Mucosa of descending colon (tissue), 3 donors: Measurements from ENCODE around the gene GRIN2A. TPM values are rescaled to one million over a fixed set of nuclear protein-coding genes. Genes with fewer than 3 reads are reported as not detected.

ENCODE experiments used
- ATAC-seq: fragments of 200-7000 bp; cut with Tn5 transposase; one replicate; pipeline ENCODE4 v1.9.1; 2020; ENCODE audit warnings: mild to moderate bottlenecking, moderate library complexity
- DNase-seq, 3 donors: peaks; one replicate each; pipeline ENCODE4 v3.0.0-alpha.2; 2020
- H3K36me3 ChIP-seq: fragments of 200-600 bp; one replicate; pipeline ENCODE4 v1.8.0; 2021; ENCODE audit warnings: low read depth, mild to moderate bottlenecking
- H3K4me1 ChIP-seq: fragments of 200-600 bp; one replicate; pipeline ENCODE4 v1.8.0; 2021; ENCODE audit warnings: low read depth, mild to moderate bottlenecking
- H3K4me3 ChIP-seq: fragments of 200-600 bp; one replicate; pipeline ENCODE4 v1.8.0; 2021; ENCODE audit warnings: mild to moderate bottlenecking
- H3K9me3 ChIP-seq: fragments of 200-600 bp; one replicate; pipeline ENCODE4 v1.8.0; 2021; ENCODE audit warnings: mild to moderate bottlenecking
- CTCF ChIP-seq: fragments of 200-600 bp; IDR thresholded peaks from one replicate; pipeline ENCODE4 v1.8.0; 2022; ENCODE audit warnings: antibody characterized with exemption, mild to moderate bottlenecking
- intact Hi-C, 2 donors: fragments of 100-400 bp; cut with DNase I in 1 of 2; cut with micrococcal nuclease in 1 of 2; formaldehyde crosslinking; loops; one replicate each; pipeline versions ENCODE4 v1.11.0 to v1.11.1; 2022; cut with DNase I, micrococcal nuclease
- total RNA-seq, 3 donors: library from RNA; stranded (reverse); fragmentation: NEBNext Ultra II Directional in 2 of 3; extraction: Animal tissue kit (Norgen Biotek cat#: 25700) in 2 of 3; gene quantifications; one replicate each; pipeline versions ENCODE4 v1.2.1 to v1.2.4, GENCODE V29; 2021 to 2023
- donor health status: DM: no; HTN: no; CAD: no; lungs with moderate emphysema.
- donor health status: DM: no; HTN: no; CAD: no.
- donor health status: DM: no; HTN: yes; CAD: no.

GRIN2A gene
- total RNA-seq, 3 donors from 2014 or later, result 0.39 to 0.57 (median 0.49) TPM

- no peak overlapping the region for H3K4me3 ChIP-seq
- no peaks in the 10 kb centered on the region for H3K4me1 ChIP-seq
- intact Hi-C loops, result no loop called here
- no peaks in the 10 kb centered on the region for H3K36me3 ChIP-seq
- DNase-seq (no peak), ATAC-seq (no peak)
- no peak for TF ChIP-seq CTCF
- no peaks in the 10 kb centered on the region for H3K9me3 ChIP-seq
These were observed 252.4 kb downstream of the GRIN2A start for GRCh38 chr16:9929836-9930235.

- Histone ChIP-seq H3K4me1 (no peaks in the 10 kb centered on the region), H3K9me3 (no peaks in the 10 kb centered on the region), H3K36me3 (no peaks in the 10 kb centered on the region), H3K4me3 (no peak overlapping the region)
- no peak for TF ChIP-seq CTCF
- no peak for ATAC-seq
- intact Hi-C loops, result no loop called here
- no peak for DNase-seq
These were observed 252.9 kb downstream of the GRIN2A start for GRCh38 chr16:9929313-9929712.

- ATAC-seq, result no peak
- no peak for DNase-seq
- no peak for TF ChIP-seq CTCF
- Histone ChIP-seq H3K4me3 (no peak overlapping the region), H3K9me3 (no peaks in the 10 kb centered on the region), H3K36me3 (no peaks in the 10 kb centered on the region), H3K4me1 (no peaks in the 10 kb centered on the region)
- intact Hi-C loops, result no loop called here
These were observed 259.8 kb downstream of the GRIN2A start for GRCh38 chr16:9922441-9922840.

GRCh38 chr16:9921997-9922396 is 260.2 kb downstream of the GRIN2A start:
- intact Hi-C loops, result no loop called here
- Histone ChIP-seq H3K36me3 (no peaks in the 10 kb centered on the region), H3K4me3 (no peak overlapping the region), H3K4me1 (no peaks in the 10 kb centered on the region), H3K9me3 (no peaks in the 10 kb centered on the region)
- DNase-seq (no peak), ATAC-seq (no peak)
- no peak for TF ChIP-seq CTCF

GRCh38 chr16:9919460-9919859 is 262.8 kb downstream of the GRIN2A start:
- Histone ChIP-seq H3K4me1 (no peaks in the 10 kb centered on the region), H3K4me3 (no peak overlapping the region), H3K9me3 (no peaks in the 10 kb centered on the region), H3K36me3 (no peaks in the 10 kb centered on the region)
- TF ChIP-seq CTCF, result no peak
- DNase-seq, result no peak
- intact Hi-C loops, result loop anchor here in 1 of 2 donors (10.0 kb wide), 1 partner anchor 65 kb away; no protein-coding TSS in a partner anchor
- ATAC-seq, result no peak

- Histone ChIP-seq H3K9me3 (no peaks in the 10 kb centered on the region), H3K4me1 (no peaks in the 10 kb centered on the region), H3K36me3 (no peaks in the 10 kb centered on the region), H3K4me3 (no peak overlapping the region)
- no peak for TF ChIP-seq CTCF
- ATAC-seq (no peak), DNase-seq (no peak)
- intact Hi-C loops, result loop anchor here in 1 of 2 donors (10.0 kb wide), 1 partner anchor 63 kb away; no protein-coding TSS in a partner anchor
These were observed 264.5 kb downstream of the GRIN2A start for GRCh38 chr16:9917691-9918090.
